Measurements from ENCODE around the gene ZFR.

DNA sequence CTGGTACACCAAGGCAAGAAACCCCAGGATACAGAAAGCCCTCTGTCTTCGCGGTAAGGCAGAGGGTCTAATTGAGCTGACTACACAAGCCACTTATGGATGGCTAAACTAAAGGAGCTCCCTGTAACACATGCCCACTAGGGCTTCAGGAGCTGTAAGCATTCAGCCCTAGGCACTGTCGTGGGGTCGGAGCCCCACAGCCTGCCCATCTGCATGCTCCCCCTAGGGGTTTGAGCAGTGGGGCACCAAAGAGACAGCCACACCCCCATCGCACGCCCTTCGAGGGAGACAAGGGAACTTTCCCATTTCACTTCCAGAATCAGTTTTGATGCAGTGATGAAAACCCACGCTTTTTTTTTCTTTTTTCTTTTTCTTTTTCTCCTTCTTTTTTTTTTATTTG is 120.8 kb downstream of the ZFR start:
- TF ChIP-seq POLR2A (IDR thresholded peaks at IDR 0.05; ENCODE audit: low read depth, low read length) (no peak), POLR2AphosphoS5 (IDR thresholded peaks at IDR 0.05; ENCODE audit: low read depth, low read length) (no peak), PAX5 (IDR thresholded peaks at IDR 0.05; ENCODE audit: insufficient read depth, low read length, severe bottlenecking) (no peak), TAF1 (IDR thresholded peaks at IDR 0.05; ENCODE audit: low read depth, low read length) (no peak)

Measured in GM12891 (cell line).